ENCODE data around the gene TECR.
"Not testable (repeated sequence)": the region's sequence is repeated elsewhere in the genome, so short reads cannot be mapped to it uniquely, and the experiment has no call there.

Gene TECR

GRCh38 chr19:14580623-14581237 is 51.3 kb downstream of the TECR start:
- in situ Hi-C loops (cut with HindIII; ENCODE audit: low sequenced_read_pairs): no loop called here

- in situ Hi-C loops (cut with HindIII; ENCODE audit: low sequenced_read_pairs): no loop called here
Measured at GRCh38 chr19:14582894-14583340, 53.5 kb downstream of the TECR start, which contains the start of gene CLEC17A. Gene CLEC17A (plus strand): TSS chr19:14583084. CDS start chr19:14583161, 77 bp downstream.

GRCh38 chr19:14584372-14584771 is 55.0 kb downstream of the TECR start:
- in situ Hi-C loops (cut with HindIII; ENCODE audit: low sequenced_read_pairs): not testable (repeated sequence)

- in situ Hi-C loops (cut with HindIII; ENCODE audit: low sequenced_read_pairs): not testable (repeated sequence)
Measured at GRCh38 chr19:14585187-14585586, 55.8 kb downstream of the TECR start.

GRCh38 chr19:14589433-14589832 is 60.0 kb downstream of the TECR start:
- in situ Hi-C loops (cut with HindIII; ENCODE audit: low sequenced_read_pairs): not testable (repeated sequence)

GRCh38 chr19:14595558-14595957 is 66.2 kb downstream of the TECR start:
- in situ Hi-C loops (cut with HindIII; ENCODE audit: low sequenced_read_pairs): no loop called here

- in situ Hi-C loops (cut with HindIII; ENCODE audit: low sequenced_read_pairs): no loop called here
Measured at GRCh38 chr19:14599548-14600147, 70.3 kb downstream of the TECR start.

- in situ Hi-C loops (cut with HindIII; ENCODE audit: low sequenced_read_pairs): no loop called here
Measured at GRCh38 chr19:14603990-14604387, 74.6 kb downstream of the TECR start.

- in situ Hi-C loops (cut with HindIII; ENCODE audit: low sequenced_read_pairs): no loop called here
Measured at GRCh38 chr19:14606627-14607026, 77.2 kb downstream of the TECR start.

- in situ Hi-C loops (cut with HindIII; ENCODE audit: low sequenced_read_pairs): no loop called here
Measured at GRCh38 chr19:14611051-14611450, 81.7 kb downstream of the TECR start.

- in situ Hi-C loops (cut with HindIII; ENCODE audit: low sequenced_read_pairs): not testable (repeated sequence)
Measured at GRCh38 chr19:14612242-14612641, 82.8 kb downstream of the TECR start.

- in situ Hi-C loops (cut with HindIII; ENCODE audit: low sequenced_read_pairs): no loop called here
Measured at GRCh38 chr19:14612657-14613056, 83.3 kb downstream of the TECR start.

- in situ Hi-C loops (cut with HindIII; ENCODE audit: low sequenced_read_pairs): not testable (repeated sequence)
Measured at GRCh38 chr19:14613399-14614098, 84.2 kb downstream of the TECR start.

GRCh38 chr19:14614099-14614412 is 84.7 kb downstream of the TECR start:
- in situ Hi-C loops (cut with HindIII; ENCODE audit: low sequenced_read_pairs): no loop called here
